Medulla oblongata (tissue), 1 donor: ENCODE data around the gene ATG7.
"Not testable (repeated sequence)": the region's sequence is repeated elsewhere in the genome, so short reads cannot be mapped to it uniquely, and the experiment has no call there.

Source experiments
- DNase-seq: peaks from one replicate; pipeline ENCODE4 v3.0.0-alpha.2; 2015; ENCODE audit errors: extremely low spot score

The ATG7 gene

GRCh38 chr3:11502413-11502812 lies 230.2 kb downstream of the ATG7 start:
- DNase-seq, result not testable (repeated sequence)

- DNase-seq, result no peak
Measured at GRCh38 chr3:11507719-11508118, 235.5 kb downstream of the ATG7 start.

GRCh38 chr3:11508346-11509172 lies 236.4 kb downstream of the ATG7 start:
- DNase-seq, result no peak

GRCh38 chr3:11509173-11510000 lies 237.2 kb downstream of the ATG7 start:
- peak; percentile 63 for DNase-seq

- DNase-seq, result no peak
Measured at GRCh38 chr3:11510001-11510340, 237.8 kb downstream of the ATG7 start.

- DNase-seq, result no peak
Measured at GRCh38 chr3:11510356-11510755, 238.2 kb downstream of the ATG7 start.

- not testable (repeated sequence) for DNase-seq
Measured at GRCh38 chr3:11511606-11512005, 239.4 kb downstream of the ATG7 start.

- not testable (repeated sequence) for DNase-seq
Measured at GRCh38 chr3:11513125-11513816, 241.1 kb downstream of the ATG7 start.

- no peak for DNase-seq
Measured at GRCh38 chr3:11513817-11514135, 241.6 kb downstream of the ATG7 start.

GRCh38 chr3:11514191-11514821 lies 242.1 kb downstream of the ATG7 start:
- no peak for DNase-seq

- no peak for DNase-seq
Measured at GRCh38 chr3:11517601-11518000, 245.4 kb downstream of the ATG7 start.

GRCh38 chr3:11521167-11521566 lies 249.0 kb downstream of the ATG7 start:
- no peak for DNase-seq

- no peak for DNase-seq
Measured at GRCh38 chr3:11522398-11522715, 250.2 kb downstream of the ATG7 start.

GRCh38 chr3:11522953-11523571 lies 250.9 kb downstream of the ATG7 start:
- DNase-seq, result no peak

GRCh38 chr3:11523572-11524101 lies 251.4 kb downstream of the ATG7 start:
- DNase-seq, result no peak

- not testable (repeated sequence) for DNase-seq
Measured at GRCh38 chr3:11526121-11526520, 253.9 kb downstream of the ATG7 start.

GRCh38 chr3:11529281-11529680 lies 257.1 kb downstream of the ATG7 start:
- DNase-seq, result no peak

GRCh38 chr3:11530153-11530721 lies 258.0 kb downstream of the ATG7 start:
- peak; percentile 67 for DNase-seq

- DNase-seq, result no peak
Measured at GRCh38 chr3:11532931-11533391, 260.8 kb downstream of the ATG7 start.

- DNase-seq, result no peak
Measured at GRCh38 chr3:11534011-11534792, 262.0 kb downstream of the ATG7 start.
